ENCODE results near the gene SLC30A1. TPM values are rescaled to one million over a fixed set of nuclear protein-coding genes. Genes with fewer than 3 reads are reported as not detected.

The SLC30A1 gene
- total and polyA plus RNA-seq, 10 of the 15 experiments (the other 5 are each of a cell fraction or from before 2014, with no cell fraction given): 3.5 to 14.1 (median 8.8) TPM

- TF ChIP-seq PRDM15 (CRISPR knock-in tag; IDR thresholded peaks at IDR 0.05) (no peak), EZH2 (IDR thresholded peaks at IDR 0.05; ENCODE audit: borderline replicate concordance, control insufficient read depth, low read depth, low read length) (no peak), HSF1 (IDR thresholded peaks at IDR 0.05; ENCODE audit: low read depth, low read length) (no peak), REST (IDR thresholded peaks at IDR 0.05; ENCODE audit: low read depth, low read length) (no peak), POLR2AphosphoS5 (IDR thresholded peaks at IDR 0.05; ENCODE audit: low read length) (no peak; the same call in 1 of the 2 replicates), MYC (IDR thresholded peaks at IDR 0.05; ENCODE audit: insufficient read depth, insufficient read length, insufficient replicate concordance, low read length, severe bottlenecking) (peak; percentile 28), BCL11A (IDR thresholded peaks at IDR 0.05; ENCODE audit: low read depth, low read length) (no peak), YBX1 (IDR thresholded peaks at IDR 0.05) (no peak), RBBP5 (conservative IDR thresholded peaks at IDR 0.05) (no peak), ETV6 (conservative IDR thresholded peaks at IDR 0.05 in 1 of 2, IDR thresholded peaks at IDR 0.05 in 1 of 2; ENCODE audit: borderline replicate concordance in 1 of 2, low read depth in 1 of 2) (no peak), BMI1 (IDR thresholded peaks at IDR 0.05; ENCODE audit: borderline replicate concordance) (no peak), ZNF24 (IDR thresholded peaks at IDR 0.05) (peak; percentile 73; the same call in 1 of the 2 replicates), FOXM1 (IDR thresholded peaks at IDR 0.05; ENCODE audit: low read depth, low read length) (no peak; the same call in 1 of the 2 replicates), JUND (IDR thresholded peaks at IDR 0.05; ENCODE audit: low read depth, low read length) (no peak), ZBTB33 (IDR thresholded peaks at IDR 0.05) (no peak), MLLT1 (IDR thresholded peaks at IDR 0.05) (peak; percentile 35)
These were observed 932 bp downstream of the SLC30A1 start (continued) for GRCh38 chr1:211577819-211578639.
